Gastroesophageal sphincter (tissue), 3 donors: ENCODE data around the gene ASPRV1.

Experiments
- CTCF ChIP-seq, 4 experiments: fragments of 200-600 bp in 2 of 4; fragments of 450-650 bp in 2 of 4; sonication (generic) in 1 of 4; IDR thresholded peaks; one replicate each; pipeline ENCODE4 v1.5.1; 2017 to 2019; ENCODE audit warnings: antibody characterized with exemption in 4 of 4, mild to moderate bottlenecking in 2 of 4, moderate library complexity in 2 of 4
- EP300 ChIP-seq: sonication (generic); formaldehyde crosslinking; IDR thresholded peaks from one replicate; pipeline ENCODE4 v1.6.1; 2017; ENCODE audit warnings: antibody characterized with exemption, mild to moderate bottlenecking
- POLR2AphosphoS5 ChIP-seq: sonication (generic); formaldehyde crosslinking; IDR thresholded peaks from one replicate; pipeline ENCODE4 v1.6.1; 2017; ENCODE audit warnings: antibody characterized with exemption

GRCh38 chr2:69950241-69950640 is 11.2 kb downstream of the ASPRV1 start:
- no peak for TF ChIP-seq POLR2AphosphoS5
- no peak for TF ChIP-seq CTCF (IDR thresholded peaks at IDR 0.05)
- TF ChIP-seq EP300, result no peak
